ENCODE results near the gene SRGAP1.

The SRGAP1 gene

GRCh38 chr12:63844391-63845341 is at the start of gene SRGAP1:
TSS of gene SRGAP1 (plus strand) at chr12:63844700. CDS start at chr12:63844817, 117 bp downstream.
- no peak for DNase-seq

GRCh38 chr12:63795032-63795687 is 49.3 kb upstream of the SRGAP1 start:
- no peak for DNase-seq

GRCh38 chr12:63795944-63796343 is 48.6 kb upstream of the SRGAP1 start:
- DNase-seq, result no peak

GRCh38 chr12:63802012-63802608 is 42.4 kb upstream of the SRGAP1 start:
- DNase-seq, result peak; percentile 17

- no peak for DNase-seq
These were observed 39.8 kb upstream of the SRGAP1 start for GRCh38 chr12:63804746-63805145.

GRCh38 chr12:63805704-63806672 is 38.5 kb upstream of the SRGAP1 start:
- no peak for DNase-seq

GRCh38 chr12:63808631-63809030 is 35.9 kb upstream of the SRGAP1 start:
- no peak for DNase-seq

GRCh38 chr12:63809566-63809965 is 34.9 kb upstream of the SRGAP1 start:
- no peak for DNase-seq

GRCh38 chr12:63811334-63811733 is 33.2 kb upstream of the SRGAP1 start:
- DNase-seq, result no peak

GRCh38 chr12:63811755-63812154 is 32.7 kb upstream of the SRGAP1 start:
- DNase-seq, result no peak

GRCh38 chr12:63814146-63814772 is 30.2 kb upstream of the SRGAP1 start:
- DNase-seq, result peak; percentile 33

- no peak for DNase-seq
These were observed 29.0 kb upstream of the SRGAP1 start for GRCh38 chr12:63815482-63815852.

- DNase-seq, result peak; percentile 35
These were observed 28.5 kb upstream of the SRGAP1 start for GRCh38 chr12:63816031-63816430.

GRCh38 chr12:63820427-63820826 is 24.1 kb upstream of the SRGAP1 start:
- DNase-seq, result no peak

GRCh38 chr12:63821781-63822251 is 22.7 kb upstream of the SRGAP1 start:
- DNase-seq, result no peak

GRCh38 chr12:63822352-63822751 is 22.1 kb upstream of the SRGAP1 start:
- DNase-seq, result no peak

GRCh38 chr12:63823040-63823439 is 21.5 kb upstream of the SRGAP1 start:
- DNase-seq, result no peak

GRCh38 chr12:63826006-63826585 is 18.4 kb upstream of the SRGAP1 start:
- peak; percentile 27 for DNase-seq

- DNase-seq, result no peak
These were observed 15.6 kb upstream of the SRGAP1 start for GRCh38 chr12:63828867-63829266.

GRCh38 chr12:63836046-63836445 is 8.5 kb upstream of the SRGAP1 start:
- DNase-seq, result no peak

- no peak for DNase-seq
These were observed 7.6 kb upstream of the SRGAP1 start for GRCh38 chr12:63836936-63837335.
